Skeletal muscle cell (primary cell): ENCODE data around the gene EIF2D.

ENCODE experiments used
- DNase-seq: peaks from one replicate; pipeline ENCODE4 v3.0.0-alpha.2; 2010; ENCODE audit warnings: low read depth
- H3K4me3 ChIP-seq: 2 replicates; pipeline ENCODE4 v1.5.1; 2011; ENCODE audit warnings: low read depth, mild to moderate bottlenecking, control low read depth, low read length, moderate library complexity

Gene EIF2D

GRCh38 chr1:206575894-206576737, 36.1 kb downstream of the EIF2D start:
- DNase-seq = no peak
- H3K4me3 ChIP-seq = no peak overlapping the region

GRCh38 chr1:206575165-206575893, 36.9 kb downstream of the EIF2D start:
- H3K4me3 ChIP-seq = no peak overlapping the region
- DNase-seq = peak; percentile 64

- H3K4me3 ChIP-seq = no peak overlapping the region
- no peak for DNase-seq
These were observed 38.5 kb downstream of the EIF2D start for GRCh38 chr1:206573762-206574161.

- no peak for DNase-seq
- H3K4me3 ChIP-seq = no peak overlapping the region
These were observed 38.9 kb downstream of the EIF2D start for GRCh38 chr1:206573319-206573718.

GRCh38 chr1:206572835-206573234, 39.4 kb downstream of the EIF2D start:
- H3K4me3 ChIP-seq = no peak overlapping the region
- DNase-seq = no peak

- DNase-seq = no peak
- no peak overlapping the region for H3K4me3 ChIP-seq
These were observed 41.7 kb downstream of the EIF2D start for GRCh38 chr1:206570529-206570928.

GRCh38 chr1:206569556-206569955, 42.7 kb downstream of the EIF2D start:
- H3K4me3 ChIP-seq = no peak overlapping the region
- no peak for DNase-seq

GRCh38 chr1:206568779-206569352, 43.4 kb downstream of the EIF2D start:
- DNase-seq = no peak
- no peak overlapping the region for H3K4me3 ChIP-seq

- DNase-seq = no peak
- H3K4me3 ChIP-seq = no peak overlapping the region
These were observed 44.0 kb downstream of the EIF2D start for GRCh38 chr1:206568256-206568655.

GRCh38 chr1:206566999-206567398, 45.3 kb downstream of the EIF2D start:
- DNase-seq = no peak
- H3K4me3 ChIP-seq = no peak overlapping the region

GRCh38 chr1:206565995-206566394, 46.3 kb downstream of the EIF2D start:
- no peak overlapping the region for H3K4me3 ChIP-seq
- no peak for DNase-seq

- H3K4me3 ChIP-seq = no peak overlapping the region
- no peak for DNase-seq
These were observed 48.7 kb downstream of the EIF2D start for GRCh38 chr1:206563367-206564207.

GRCh38 chr1:206560007-206560716, 52.1 kb downstream of the EIF2D start:
- no peak overlapping the region for H3K4me3 ChIP-seq
- no peak for DNase-seq

GRCh38 chr1:206559672-206559995, 52.6 kb downstream of the EIF2D start:
- no peak for DNase-seq
- no peak overlapping the region for H3K4me3 ChIP-seq

- no peak for DNase-seq
These were observed 53.2 kb downstream of the EIF2D start for GRCh38 chr1:206558794-206559671.

GRCh38 chr1:206557636-206558473, 54.4 kb downstream of the EIF2D start:
- peak overlapping the region; percentile 51 for H3K4me3 ChIP-seq

More at GRCh38 chr1:206558794-206559671, 53.2 kb downstream of the EIF2D start:
- H3K4me3 ChIP-seq = no peak overlapping the region

More at GRCh38 chr1:206557636-206558473, 54.4 kb downstream of the EIF2D start:
- DNase-seq = no peak
